Suprapubic skin (tissue), 4 donors: ENCODE measurements around the gene LRMDA.

ENCODE experiments used
- EP300 ChIP-seq: sonication (generic); formaldehyde crosslinking; IDR thresholded peaks from one replicate; pipeline ENCODE4 v1.6.1; 2017; ENCODE audit warnings: antibody characterized with exemption
- POLR2A ChIP-seq, 2 donors: fragments of 450-650 bp; IDR thresholded peaks; one replicate each; pipeline ENCODE4 v1.6.1; 2017; ENCODE audit warnings: antibody characterized with exemption in 2 of 2, mild to moderate bottlenecking in 2 of 2, moderate library complexity in 2 of 2
- POLR2AphosphoS5 ChIP-seq, 3 donors: sonication (generic); formaldehyde crosslinking; IDR thresholded peaks; one replicate each; pipeline ENCODE4 v1.6.1; 2017; ENCODE audit warnings: antibody characterized with exemption in 3 of 3
- TF ChIP-seq, protein P1 (sequence below), 2 donors: fragments of 200-600 bp in 1 of 2; fragments of 450-650 bp in 1 of 2; sonication (generic) in 1 of 2; IDR thresholded peaks; one replicate each; pipeline ENCODE4 v1.5.1; 2016 to 2019; ENCODE audit warnings: antibody characterized with exemption in 2 of 2, mild to moderate bottlenecking in 1 of 2, moderate library complexity in 1 of 2

GRCh38 chr10:75597773-75598440, 166.5 kb downstream of the LRMDA start:
- TF ChIP-seq, protein P1, sequence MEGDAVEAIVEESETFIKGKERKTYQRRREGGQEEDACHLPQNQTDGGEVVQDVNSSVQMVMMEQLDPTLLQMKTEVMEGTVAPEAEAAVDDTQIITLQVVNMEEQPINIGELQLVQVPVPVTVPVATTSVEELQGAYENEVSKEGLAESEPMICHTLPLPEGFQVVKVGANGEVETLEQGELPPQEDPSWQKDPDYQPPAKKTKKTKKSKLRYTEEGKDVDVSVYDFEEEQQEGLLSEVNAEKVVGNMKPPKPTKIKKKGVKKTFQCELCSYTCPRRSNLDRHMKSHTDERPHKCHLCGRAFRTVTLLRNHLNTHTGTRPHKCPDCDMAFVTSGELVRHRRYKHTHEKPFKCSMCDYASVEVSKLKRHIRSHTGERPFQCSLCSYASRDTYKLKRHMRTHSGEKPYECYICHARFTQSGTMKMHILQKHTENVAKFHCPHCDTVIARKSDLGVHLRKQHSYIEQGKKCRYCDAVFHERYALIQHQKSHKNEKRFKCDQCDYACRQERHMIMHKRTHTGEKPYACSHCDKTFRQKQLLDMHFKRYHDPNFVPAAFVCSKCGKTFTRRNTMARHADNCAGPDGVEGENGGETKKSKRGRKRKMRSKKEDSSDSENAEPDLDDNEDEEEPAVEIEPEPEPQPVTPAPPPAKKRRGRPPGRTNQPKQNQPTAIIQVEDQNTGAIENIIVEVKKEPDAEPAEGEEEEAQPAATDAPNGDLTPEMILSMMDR (IDR thresholded peaks at IDR 0.05), result no peak
- TF ChIP-seq POLR2A (IDR thresholded peaks at IDR 0.05) (no peak), POLR2AphosphoS5 (IDR thresholded peaks at IDR 0.05) (no peak), EP300 (no peak)
